Measurements from ENCODE around the gene ERCC8.

DNA sequence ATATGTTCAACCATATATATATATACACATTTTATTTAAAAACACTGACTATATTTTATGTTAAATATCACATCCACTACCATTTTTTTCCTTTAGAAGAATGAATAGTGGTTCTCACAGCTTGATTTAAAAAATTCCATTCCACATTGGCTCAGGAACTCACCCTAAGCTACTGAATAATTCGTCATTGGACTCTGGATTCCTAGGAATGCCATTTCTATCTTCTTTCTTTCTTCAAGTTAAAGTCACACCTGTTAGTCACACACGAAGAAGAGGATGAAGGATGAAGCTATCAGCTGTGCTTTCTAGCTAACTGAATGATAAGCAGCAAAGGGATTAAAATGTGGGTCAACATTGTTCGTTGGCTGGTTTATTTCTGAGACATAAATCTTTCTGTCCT lies 108.7 kb downstream of the ERCC8 start:
- TF ChIP-seq, protein P1, sequence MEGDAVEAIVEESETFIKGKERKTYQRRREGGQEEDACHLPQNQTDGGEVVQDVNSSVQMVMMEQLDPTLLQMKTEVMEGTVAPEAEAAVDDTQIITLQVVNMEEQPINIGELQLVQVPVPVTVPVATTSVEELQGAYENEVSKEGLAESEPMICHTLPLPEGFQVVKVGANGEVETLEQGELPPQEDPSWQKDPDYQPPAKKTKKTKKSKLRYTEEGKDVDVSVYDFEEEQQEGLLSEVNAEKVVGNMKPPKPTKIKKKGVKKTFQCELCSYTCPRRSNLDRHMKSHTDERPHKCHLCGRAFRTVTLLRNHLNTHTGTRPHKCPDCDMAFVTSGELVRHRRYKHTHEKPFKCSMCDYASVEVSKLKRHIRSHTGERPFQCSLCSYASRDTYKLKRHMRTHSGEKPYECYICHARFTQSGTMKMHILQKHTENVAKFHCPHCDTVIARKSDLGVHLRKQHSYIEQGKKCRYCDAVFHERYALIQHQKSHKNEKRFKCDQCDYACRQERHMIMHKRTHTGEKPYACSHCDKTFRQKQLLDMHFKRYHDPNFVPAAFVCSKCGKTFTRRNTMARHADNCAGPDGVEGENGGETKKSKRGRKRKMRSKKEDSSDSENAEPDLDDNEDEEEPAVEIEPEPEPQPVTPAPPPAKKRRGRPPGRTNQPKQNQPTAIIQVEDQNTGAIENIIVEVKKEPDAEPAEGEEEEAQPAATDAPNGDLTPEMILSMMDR (IDR thresholded peaks at IDR 0.05; ENCODE audit: borderline replicate concordance, extremely low read depth, low read length, poor library complexity, severe bottlenecking) = no peak
- no peak for TF ChIP-seq EZH2 (IDR thresholded peaks at IDR 0.05; ENCODE audit: borderline replicate concordance, low read depth, low read length, severe bottlenecking)

Measured in DND-41 (cell line).